Right kidney (tissue), 1 donor: Measurements from ENCODE around the gene CLSTN3.

Experiments used
- DNase-seq: peaks from one replicate; pipeline ENCODE4 v3.0.0-alpha.2; 2016

The CLSTN3 gene

DNA sequence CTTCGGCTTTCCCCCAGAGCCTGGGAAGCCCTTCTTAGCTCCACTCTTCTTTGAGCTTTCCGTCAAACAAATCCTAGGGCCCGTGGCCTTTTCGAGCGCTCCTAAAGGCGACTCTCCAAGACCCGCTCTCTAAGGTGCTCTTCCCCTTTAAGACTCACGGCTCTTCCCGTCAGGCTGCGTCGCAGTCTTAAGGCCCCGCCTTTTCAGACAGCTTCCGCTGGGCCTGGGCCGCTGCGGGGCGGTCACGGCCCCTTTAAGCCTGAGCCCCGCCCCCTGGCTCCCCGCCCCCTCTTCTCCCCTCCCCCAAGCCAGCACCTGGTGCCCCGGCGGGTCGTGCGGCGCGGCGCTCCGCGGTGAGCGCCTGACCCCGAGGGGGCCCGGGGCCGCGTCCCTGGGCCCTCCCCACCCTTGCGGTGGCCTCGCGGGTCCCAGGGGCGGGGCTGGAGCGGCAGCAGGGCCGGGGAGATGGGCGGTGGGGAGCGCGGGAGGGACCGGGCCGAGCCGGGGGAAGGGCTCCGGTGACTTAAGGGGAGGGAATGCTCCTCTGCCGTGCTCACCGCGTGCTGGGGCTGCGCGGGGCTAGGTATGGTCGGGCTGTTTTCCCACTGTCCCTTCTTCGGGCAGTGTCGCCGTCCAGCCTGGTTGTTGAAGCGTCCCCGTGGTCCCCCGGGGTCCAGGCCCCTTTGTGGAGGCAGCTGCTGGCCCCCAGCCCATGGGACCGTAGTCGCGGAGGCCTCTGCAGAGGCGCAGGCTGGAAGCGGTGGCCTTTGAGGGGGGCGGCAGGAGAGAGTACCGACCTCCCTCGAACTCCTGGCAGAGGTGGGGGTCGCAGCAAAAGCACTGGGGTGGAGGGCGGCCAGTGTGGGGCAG lies 59.5 kb downstream of the CLSTN3 start, which contains the start of gene PEX5:
PEX5 (plus strand) TSS at position 289 of the 870 bp plus-strand sequence. CDS start 692 bp downstream, outside the sequence.
- peak; percentile 79 for DNase-seq

DNA sequence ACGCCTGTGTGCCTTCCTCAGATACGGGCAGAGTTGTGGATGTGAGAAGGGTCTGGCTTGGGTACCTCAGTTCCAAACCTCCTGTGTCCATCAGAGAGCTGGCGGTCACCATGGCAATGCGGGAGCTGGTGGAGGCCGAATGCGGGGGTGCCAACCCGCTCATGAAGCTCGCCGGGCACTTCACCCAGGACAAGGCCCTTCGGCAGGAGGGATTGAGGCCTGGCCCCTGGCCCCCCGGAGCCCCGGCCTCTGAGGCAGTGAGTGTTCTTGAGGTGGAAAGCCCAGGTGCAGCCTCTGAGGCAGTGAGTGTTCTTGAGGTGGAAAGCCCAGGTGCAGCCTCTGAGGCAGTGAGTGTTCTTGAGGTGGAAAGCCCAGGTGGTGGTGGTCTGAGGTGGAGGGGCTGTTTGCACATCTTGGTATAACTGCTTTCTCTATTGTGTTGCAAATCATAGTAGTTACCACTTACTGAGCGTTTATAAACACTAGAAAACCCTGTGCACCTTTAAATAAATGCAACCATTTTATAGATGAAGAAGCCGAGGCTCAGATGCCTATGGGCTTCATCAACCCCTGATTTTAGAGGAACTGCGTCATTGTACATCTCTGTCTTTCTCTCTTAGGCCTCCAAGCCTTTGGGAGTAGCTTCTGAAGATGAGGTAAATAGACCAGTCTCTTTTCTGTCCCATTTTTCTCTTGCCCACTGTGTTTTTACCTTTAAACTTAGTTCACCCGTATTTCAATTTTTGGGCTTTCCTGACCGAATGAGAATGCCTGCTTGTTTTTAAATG lies 60.3 kb downstream of the CLSTN3 start:
- no peak for DNase-seq

DNA sequence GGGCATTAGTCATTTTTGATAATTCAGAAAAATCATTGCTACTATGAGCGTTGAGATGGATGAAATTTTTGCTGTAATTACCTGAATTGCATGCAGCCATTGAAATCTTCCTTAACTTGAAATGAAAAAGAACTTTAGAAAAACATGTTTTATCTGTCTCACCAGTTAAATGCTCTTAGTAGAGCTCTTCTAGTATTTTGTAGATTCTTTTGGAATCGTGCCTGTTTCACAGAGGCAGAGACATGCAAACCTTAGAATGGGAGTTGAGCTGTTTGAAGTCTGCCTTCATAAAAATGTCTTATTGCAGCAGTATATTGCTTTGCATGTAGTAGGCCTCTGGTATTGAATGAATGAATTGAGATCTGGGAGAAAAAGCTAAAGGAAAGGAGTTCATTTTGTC lies 63.5 kb downstream of the CLSTN3 start:
- DNase-seq, result no peak

DNA sequence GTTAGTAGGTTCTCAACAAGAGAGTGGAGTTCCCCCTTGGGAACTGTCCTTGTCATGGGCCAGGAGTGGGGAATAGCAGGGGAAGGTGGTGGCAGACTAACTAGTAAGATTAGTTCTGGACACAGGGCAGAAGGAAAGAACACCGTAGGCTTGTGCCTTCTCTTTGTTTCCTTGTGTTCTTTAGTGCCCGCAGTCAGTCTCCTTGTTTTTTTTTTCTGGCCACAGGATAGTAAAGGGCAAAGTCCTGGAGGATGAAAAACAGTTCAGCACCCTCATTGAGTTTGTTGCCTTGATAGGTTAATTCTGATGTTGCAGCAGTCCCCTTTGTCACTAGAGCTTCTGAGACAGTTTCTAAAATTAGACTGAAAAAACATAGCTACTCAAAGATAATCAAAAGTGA lies 67.7 kb downstream of the CLSTN3 start:
- DNase-seq, result no peak

DNA sequence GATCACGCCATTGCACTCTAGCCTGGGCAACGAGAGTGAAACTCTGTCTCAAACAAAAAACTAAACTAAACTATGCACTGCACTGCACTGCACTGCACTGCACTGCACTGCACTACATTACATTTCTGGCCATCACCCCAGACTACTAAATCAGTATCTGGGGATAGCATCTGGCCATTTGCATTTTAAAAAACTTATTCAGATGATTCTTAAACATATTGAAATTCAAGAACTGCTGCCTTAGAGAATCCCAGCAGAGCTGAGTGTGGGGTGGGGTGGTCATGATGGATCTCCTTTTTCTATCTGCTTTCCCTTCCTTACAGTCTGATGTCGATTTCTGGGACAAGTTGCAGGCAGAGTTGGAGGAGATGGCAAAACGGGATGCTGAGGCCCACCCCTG lies 72.9 kb downstream of the CLSTN3 start:
- DNase-seq, result no peak

DNA sequence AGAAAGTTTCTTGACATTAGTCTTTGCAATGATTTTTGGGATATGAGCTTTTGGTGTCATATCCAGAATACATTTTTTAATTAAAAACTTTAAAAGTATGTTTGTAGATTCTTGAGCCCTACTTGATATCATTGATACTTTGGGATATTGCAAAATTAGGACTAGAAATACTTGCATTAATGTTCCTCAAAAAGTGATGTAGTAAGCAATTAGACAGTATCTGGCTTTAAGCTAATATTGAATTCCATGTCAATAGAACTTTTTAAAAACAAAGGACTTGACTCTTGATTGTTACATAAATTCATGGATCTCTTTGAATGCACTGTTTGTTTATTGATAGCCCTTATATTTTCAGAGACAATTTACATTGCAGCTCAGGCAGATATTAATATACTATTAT lies 74.9 kb downstream of the CLSTN3 start:
- no peak for DNase-seq

DNA sequence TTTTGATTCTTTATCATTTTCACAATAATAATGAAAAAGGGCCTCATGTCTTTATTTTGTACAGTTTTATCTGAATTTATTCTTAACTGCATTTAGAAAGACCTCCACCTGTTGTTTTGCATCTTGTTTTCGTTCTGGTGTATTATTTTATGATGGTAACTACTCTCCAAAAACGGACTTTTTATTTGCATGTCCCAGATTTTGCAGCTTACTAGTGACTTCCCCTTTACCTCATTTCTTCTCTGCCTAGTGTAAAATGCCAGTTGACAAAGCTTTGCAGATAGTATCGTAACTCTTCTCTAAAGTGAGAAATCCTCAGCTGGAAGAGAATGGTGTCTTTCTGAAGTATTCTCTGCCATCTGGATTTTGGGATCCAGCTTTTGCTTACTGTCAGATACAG lies 76.5 kb downstream of the CLSTN3 start:
- DNase-seq, result no peak

DNA sequence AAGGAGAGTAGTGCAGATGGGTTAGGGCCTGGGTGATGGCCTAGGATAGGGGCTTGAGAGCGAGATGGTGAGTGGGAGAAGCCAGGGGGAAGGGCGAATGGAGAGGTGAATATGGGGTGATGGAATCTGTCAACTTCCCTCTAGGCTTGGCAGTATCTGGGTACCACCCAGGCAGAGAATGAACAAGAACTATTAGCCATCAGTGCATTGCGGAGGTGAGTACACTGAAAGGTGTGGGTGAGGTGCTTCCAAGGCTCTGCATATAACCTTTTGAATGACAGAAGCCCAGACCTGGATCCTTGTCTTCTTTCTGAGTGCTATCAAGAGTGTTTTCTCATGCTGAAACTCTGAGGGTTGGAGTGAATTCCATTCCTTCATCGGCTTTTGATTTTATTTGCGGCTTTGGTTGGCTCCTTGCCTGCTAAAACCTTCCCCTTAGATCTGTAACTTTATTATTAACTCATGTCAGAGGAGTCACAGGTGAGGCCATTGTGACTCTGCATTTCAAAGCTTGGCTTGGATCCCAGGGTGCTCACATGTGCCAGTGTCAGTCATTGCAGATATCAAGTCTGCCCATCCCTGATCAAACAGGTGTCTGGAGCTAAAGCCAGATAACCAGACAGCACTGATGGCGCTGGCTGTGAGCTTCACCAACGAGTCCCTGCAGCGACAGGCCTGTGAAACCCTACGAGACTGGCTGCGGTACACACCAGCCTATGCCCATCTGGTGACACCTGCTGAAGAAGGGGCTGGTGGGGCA lies 77.9 kb downstream of the CLSTN3 start:
- no peak for DNase-seq
